Astrocyte (in vitro differentiated cells and primary cell): ENCODE results near the gene ATP6V0B.

ENCODE experiments used
- EZH2 ChIP-seq: IDR thresholded peaks from 2 replicates; pipeline ENCODE4 v1.6.1; 2012; ENCODE audit warnings: mild to moderate bottlenecking, low read length, inconsistent platforms; ENCODE audit not compliant: insufficient read depth
- TF ChIP-seq, protein P1 (sequence below): IDR thresholded peaks from 2 replicates; pipeline ENCODE4 v1.5.1; 2011; ENCODE audit warnings: low read depth, mild to moderate bottlenecking, inconsistent platforms, low read length, moderate library complexity; ENCODE audit not compliant: insufficient read depth

DNA sequence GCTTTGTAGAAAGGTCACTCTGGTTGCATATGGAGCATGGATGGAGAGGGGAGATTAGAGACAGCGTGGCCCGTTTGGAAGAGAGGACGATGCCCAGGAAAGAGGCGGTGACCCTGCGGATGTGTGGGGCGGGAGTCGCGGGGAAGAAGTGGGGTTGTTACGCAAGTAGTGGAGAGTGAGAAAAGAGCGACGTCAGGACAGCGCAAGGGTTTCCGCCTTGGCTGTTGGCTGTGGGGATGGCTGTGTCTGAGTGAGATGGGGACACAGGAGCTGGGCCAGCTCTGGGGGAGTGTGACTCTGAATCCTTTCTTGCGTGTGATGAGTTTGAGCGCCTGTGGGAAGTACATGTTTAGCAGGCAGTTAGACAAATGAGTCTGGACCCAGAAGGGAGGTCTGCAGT lies 8.0 kb downstream of the ATP6V0B start:
- TF ChIP-seq, protein P1, sequence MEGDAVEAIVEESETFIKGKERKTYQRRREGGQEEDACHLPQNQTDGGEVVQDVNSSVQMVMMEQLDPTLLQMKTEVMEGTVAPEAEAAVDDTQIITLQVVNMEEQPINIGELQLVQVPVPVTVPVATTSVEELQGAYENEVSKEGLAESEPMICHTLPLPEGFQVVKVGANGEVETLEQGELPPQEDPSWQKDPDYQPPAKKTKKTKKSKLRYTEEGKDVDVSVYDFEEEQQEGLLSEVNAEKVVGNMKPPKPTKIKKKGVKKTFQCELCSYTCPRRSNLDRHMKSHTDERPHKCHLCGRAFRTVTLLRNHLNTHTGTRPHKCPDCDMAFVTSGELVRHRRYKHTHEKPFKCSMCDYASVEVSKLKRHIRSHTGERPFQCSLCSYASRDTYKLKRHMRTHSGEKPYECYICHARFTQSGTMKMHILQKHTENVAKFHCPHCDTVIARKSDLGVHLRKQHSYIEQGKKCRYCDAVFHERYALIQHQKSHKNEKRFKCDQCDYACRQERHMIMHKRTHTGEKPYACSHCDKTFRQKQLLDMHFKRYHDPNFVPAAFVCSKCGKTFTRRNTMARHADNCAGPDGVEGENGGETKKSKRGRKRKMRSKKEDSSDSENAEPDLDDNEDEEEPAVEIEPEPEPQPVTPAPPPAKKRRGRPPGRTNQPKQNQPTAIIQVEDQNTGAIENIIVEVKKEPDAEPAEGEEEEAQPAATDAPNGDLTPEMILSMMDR: no peak
- TF ChIP-seq EZH2: no peak
